Neuronal stem cell (in vitro differentiated cells): ENCODE data around the gene ZNF841.

Source experiments
- DNase-seq: peaks from one replicate; pipeline ENCODE4 v3.0.0-alpha.2; 2013; ENCODE audit warnings: low spot score
- H2AFZ ChIP-seq: one replicate; pipeline ENCODE4 v1.6.1; 2013; ENCODE audit warnings: mild to moderate bottlenecking, low read length, inconsistent platforms
- H2AK5ac ChIP-seq: 2 replicates; pipeline ENCODE4 v1.6.1; 2013; ENCODE audit warnings: low read depth, mild to moderate bottlenecking, inconsistent platforms, low read length, moderate library complexity, mixed read lengths
- H2BK120ac ChIP-seq: 2 replicates; pipeline ENCODE4 v1.6.1; 2013; ENCODE audit warnings: low read depth, mild to moderate bottlenecking, inconsistent platforms, low read length, moderate library complexity, mixed read lengths
- H2BK12ac ChIP-seq: one replicate; pipeline ENCODE4 v1.6.1; 2013; ENCODE audit warnings: low read length, inconsistent platforms
- H2BK15ac ChIP-seq: 2 replicates; pipeline ENCODE4 v1.6.1; 2013; ENCODE audit warnings: mild to moderate bottlenecking, low read length, inconsistent platforms, mixed read lengths
- H2BK5ac ChIP-seq: one replicate; pipeline ENCODE4 v1.6.1; 2013; ENCODE audit warnings: inconsistent platforms, mild to moderate bottlenecking, low read length, moderate library complexity
- H3K14ac ChIP-seq: one replicate; pipeline ENCODE4 v1.6.1; 2013; ENCODE audit warnings: low read length, inconsistent platforms
- H3K18ac ChIP-seq: 2 replicates; pipeline ENCODE4 v1.6.1; 2013; ENCODE audit warnings: low read length, inconsistent platforms
- H3K23ac ChIP-seq: 2 replicates; pipeline ENCODE4 v1.6.1; 2013; ENCODE audit warnings: low read depth, mild to moderate bottlenecking, mixed read lengths, low read length, inconsistent platforms; ENCODE audit not compliant: poor library complexity
- H3K27ac ChIP-seq: replicated peaks from 3 replicates; pipeline ENCODE4 v1.5.1; 2013; ENCODE audit warnings: low read length, inconsistent platforms
- H3K27me3 ChIP-seq, 3 experiments: 2 replicates each; pipeline ENCODE4 v1.6.1; 2013; ENCODE audit warnings: low read length in 3 of 3, mild to moderate bottlenecking in 2 of 3, inconsistent platforms in 1 of 3, low read depth in 1 of 3, mixed read lengths in 1 of 3, moderate library complexity in 1 of 3; ENCODE audit not compliant: control insufficient read depth in 3 of 3, insufficient read depth in 3 of 3
- H3K36me3 ChIP-seq, 2 donors: replicated peaks in 1 of 2; 2 replicates each; pipeline ENCODE4 v1.6.1; 2013; ENCODE audit warnings: low read length in 2 of 2; ENCODE audit not compliant: control insufficient read depth in 2 of 2, insufficient read depth in 2 of 2
- H3K4ac ChIP-seq: 2 replicates; pipeline ENCODE4 v1.6.1; 2013; ENCODE audit warnings: inconsistent platforms, mild to moderate bottlenecking, low read length, moderate library complexity
- H3K4me1 ChIP-seq, 2 donors: 1 replicate in 1 of 2; 2 replicates in 1 of 2; pipeline ENCODE4 v1.6.1; 2013; ENCODE audit warnings: low read length in 2 of 2, low read depth in 1 of 2; ENCODE audit not compliant: control insufficient read depth in 2 of 2, insufficient read depth in 1 of 2
- H3K4me2 ChIP-seq: one replicate; pipeline ENCODE4 v1.6.1; 2013; ENCODE audit warnings: mild to moderate bottlenecking, low read length, inconsistent platforms; ENCODE audit not compliant: insufficient read depth, poor library complexity, severe bottlenecking
- H3K4me3 ChIP-seq, 2 donors: 2 replicates each; pipeline ENCODE4 v1.5.1; 2013; ENCODE audit warnings: low read length in 2 of 2, mild to moderate bottlenecking in 2 of 2, inconsistent platforms in 1 of 2, moderate library complexity in 1 of 2
- H3K79me1 ChIP-seq: one replicate; pipeline ENCODE4 v1.6.1; 2013; ENCODE audit warnings: low read depth, mild to moderate bottlenecking, inconsistent platforms, low read length, moderate library complexity
- H3K9ac ChIP-seq: one replicate; pipeline ENCODE4 v1.6.1; 2013; ENCODE audit warnings: mild to moderate bottlenecking, low read depth, low read length, inconsistent platforms; ENCODE audit not compliant: poor library complexity
- H3K9me3 ChIP-seq, 2 donors: replicated peaks in 1 of 2; 2 replicates each; pipeline versions ENCODE3 to v1.6.1; 2013; ENCODE audit warnings: low read length in 2 of 2, mild to moderate bottlenecking in 2 of 2, inconsistent platforms in 1 of 2, low read depth in 1 of 2, mixed read lengths in 1 of 2, moderate library complexity in 1 of 2; ENCODE audit not compliant: control insufficient read depth in 2 of 2, insufficient read depth in 1 of 2
- H4K8ac ChIP-seq: one replicate; pipeline ENCODE4 v1.6.1; 2013; ENCODE audit warnings: low read depth, mild to moderate bottlenecking, inconsistent platforms, low read length, moderate library complexity
- H4K91ac ChIP-seq: one replicate; pipeline ENCODE4 v1.6.1; 2013; ENCODE audit warnings: low read length, low read depth, mild to moderate bottlenecking, inconsistent platforms; ENCODE audit not compliant: poor library complexity
- WGBS, 2 donors: extraction: QIAGEN DNeasy Blood & Tissue Kit; methylation state at CpG; one replicate each; pipeline ENCODE4 v1.1.7; 2013; ENCODE audit warnings: missing lambda C conversion rate in 2 of 2, mixed read lengths in 1 of 2; ENCODE audit not compliant: insufficient read length in 2 of 2, insufficient replicate concordance in 1 of 2; ENCODE audit errors: extremely low coverage in 2 of 2; 5-methylcytosine and 5-hydroxymethylcytosine counted together

The ZNF841 gene

DNA sequence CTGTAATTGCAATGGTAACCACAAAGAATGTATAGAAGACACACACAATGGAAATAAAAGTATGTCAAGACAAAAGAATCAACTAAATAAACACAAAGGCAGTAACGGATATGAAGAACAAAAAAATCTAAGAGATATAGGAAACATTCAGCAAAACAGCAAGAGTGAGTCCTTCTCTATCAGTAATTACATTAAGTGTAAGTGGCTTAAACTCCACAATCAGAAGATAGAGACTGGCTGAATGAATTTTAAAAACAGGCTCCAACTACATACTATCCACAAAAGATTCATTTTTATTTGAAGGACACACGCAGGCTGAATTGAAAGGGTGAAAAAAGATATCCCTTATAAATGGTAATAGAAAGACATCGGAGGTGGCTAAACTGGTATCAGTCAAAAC lies 24.7 kb upstream of the ZNF841 start:
- H2BK12ac ChIP-seq = no peak overlapping the region
- H3K9me3 ChIP-seq = peaks cover 44 to 99% of the 10 kb centered on the region in 2 donors
- H4K91ac ChIP-seq = no peak overlapping the region
- H3K9ac ChIP-seq = no peak overlapping the region
- H3K4me1 ChIP-seq = no peaks in the 10 kb centered on the region
- no peak overlapping the region for H3K14ac ChIP-seq
- H3K4me2 ChIP-seq = no peak overlapping the region
- no peak overlapping the region for H2BK15ac ChIP-seq
- no peak overlapping the region for H3K27ac ChIP-seq
- no peak overlapping the region for H2BK5ac ChIP-seq
- no peak overlapping the region for H2BK120ac ChIP-seq
- H3K18ac ChIP-seq = no peak overlapping the region
- H3K27me3 ChIP-seq = no peaks in the 10 kb centered on the region
- no peak overlapping the region for H2AK5ac ChIP-seq
- DNase-seq = no peak
- H3K36me3 ChIP-seq = peaks cover 40 to 99% of the 10 kb centered on the region in 2 donors
- H2AFZ ChIP-seq = no peak overlapping the region
- H3K23ac ChIP-seq = no peak overlapping the region
- H4K8ac ChIP-seq = no peak overlapping the region
- H3K79me1 ChIP-seq = peaks cover 3% of the 10 kb centered on the region
- WGBS, 2 donors = no CpG with 5 or more reads among the region's 3 CpGs
- H3K4me3 ChIP-seq = no peak overlapping the region
- no peak overlapping the region for H3K4ac ChIP-seq

DNA sequence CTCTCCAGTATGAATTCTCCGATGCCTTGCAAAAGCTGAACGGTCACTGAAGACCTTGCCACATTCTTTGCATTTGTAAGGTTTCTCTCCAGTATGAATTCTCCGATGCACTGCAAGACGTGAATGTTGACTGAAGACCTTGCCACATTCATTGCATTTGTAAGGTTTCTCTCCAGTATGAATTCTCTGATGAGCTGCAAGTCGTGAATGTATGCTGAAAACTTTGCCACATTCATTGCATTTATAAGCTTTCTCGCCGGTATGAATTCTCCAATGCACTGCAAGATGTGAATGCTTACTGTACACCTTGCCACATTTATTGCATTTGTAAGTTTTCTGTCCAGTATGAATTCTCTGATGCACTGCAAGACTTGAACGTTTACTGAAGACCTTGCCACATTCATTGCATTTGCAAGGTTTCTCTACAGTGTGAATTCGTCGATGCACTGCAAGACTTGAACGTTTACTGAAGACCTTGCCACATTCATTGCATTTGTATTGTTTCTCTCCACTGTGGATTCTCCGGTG lies 20.0 kb upstream of the ZNF841 start:
- no peak overlapping the region for H2BK5ac ChIP-seq
- H4K91ac ChIP-seq = no peak overlapping the region
- H3K4me3 ChIP-seq = no peak overlapping the region
- H3K4ac ChIP-seq = no peak overlapping the region
- no peak overlapping the region for H3K14ac ChIP-seq
- H2AK5ac ChIP-seq = no peak overlapping the region
- no peak for DNase-seq
- no peaks in the 10 kb centered on the region for H3K4me1 ChIP-seq
- H3K79me1 ChIP-seq = no peaks in the 10 kb centered on the region
- H3K18ac ChIP-seq = no peak overlapping the region
- no peak overlapping the region for H3K27ac ChIP-seq
- H2BK120ac ChIP-seq = no peak overlapping the region
- no CpG with 5 or more reads among the region's 12 CpGs for WGBS, 2 donors
- no peak overlapping the region for H3K4me2 ChIP-seq
- H3K9me3 ChIP-seq = peaks cover 60 to 99% of the 10 kb centered on the region in 2 donors
- no peak overlapping the region for H3K9ac ChIP-seq
- peaks cover 31 to 75% of the 10 kb centered on the region in 2 donors for H3K36me3 ChIP-seq
- no peak overlapping the region for H3K23ac ChIP-seq
- no peak overlapping the region for H2AFZ ChIP-seq
- no peak overlapping the region for H4K8ac ChIP-seq
- no peak overlapping the region for H2BK15ac ChIP-seq
- H2BK12ac ChIP-seq = no peak overlapping the region
- no peaks in the 10 kb centered on the region for H3K27me3 ChIP-seq

GRCh38 chr19:52114691-52115090 lies 19.1 kb upstream of the ZNF841 start:
- Histone ChIP-seq H2BK15ac (no peak overlapping the region), H3K4ac (no peak overlapping the region), H2AK5ac (no peak overlapping the region), H3K79me1 (no peaks in the 10 kb centered on the region), H3K9ac (no peak overlapping the region), H2BK5ac (no peak overlapping the region), H4K91ac (no peak overlapping the region), H3K4me3 (no peak overlapping the region), H3K14ac (no peak overlapping the region), H4K8ac (no peak overlapping the region), H2BK12ac (no peak overlapping the region), H2BK120ac (no peak overlapping the region), H3K23ac (no peak overlapping the region), H3K36me3 (peaks cover 31 to 66% of the 10 kb centered on the region in 2 donors), H2AFZ (no peak overlapping the region), H3K27ac (no peak overlapping the region), H3K9me3 (peaks cover 63 to 96% of the 10 kb centered on the region in 2 donors), H3K4me1 (no peaks in the 10 kb centered on the region), H3K27me3 (no peaks in the 10 kb centered on the region), H3K4me2 (no peak overlapping the region), H3K18ac (no peak overlapping the region)
- no CpG with 5 or more reads among the region's 5 CpGs for WGBS, 2 donors
- DNase-seq = no peak

DNA sequence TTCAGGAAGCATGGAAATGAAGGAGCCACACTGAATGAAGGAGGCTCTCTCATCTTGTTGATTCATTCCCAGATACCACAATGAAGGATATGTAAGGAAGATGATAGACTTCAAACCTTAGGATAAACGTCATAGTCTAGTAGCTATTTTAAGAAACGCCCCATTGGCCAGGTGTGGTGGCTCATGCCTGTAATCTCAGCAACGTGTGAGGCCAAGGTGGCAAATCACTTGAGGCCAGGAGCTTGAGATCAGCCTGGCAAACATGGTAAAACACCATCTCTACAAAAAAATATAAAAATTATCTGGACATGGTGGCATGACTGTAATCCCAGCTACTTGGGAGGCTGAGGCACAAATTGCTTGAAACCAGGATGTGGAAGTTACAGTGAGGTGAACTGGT lies 17.1 kb upstream of the ZNF841 start:
- Histone ChIP-seq H2BK12ac (no peak overlapping the region), H3K4ac (no peak overlapping the region), H3K27ac (no peak overlapping the region), H3K4me1 (no peaks in the 10 kb centered on the region), H4K91ac (no peak overlapping the region), H2AFZ (no peak overlapping the region), H3K9ac (no peak overlapping the region), H3K9me3 (peaks cover 52 to 82% of the 10 kb centered on the region in 2 donors), H3K4me3 (no peak overlapping the region), H3K27me3 (no peaks in the 10 kb centered on the region), H3K79me1 (no peaks in the 10 kb centered on the region), H3K23ac (no peak overlapping the region), H3K4me2 (no peak overlapping the region), H2BK120ac (no peak overlapping the region), H2AK5ac (no peak overlapping the region), H3K18ac (no peak overlapping the region), H2BK5ac (no peak overlapping the region), H3K14ac (no peak overlapping the region), H4K8ac (no peak overlapping the region), H2BK15ac (no peak overlapping the region), H3K36me3 (peaks cover 22 to 45% of the 10 kb centered on the region in 2 donors)
- no peak for DNase-seq
- WGBS, 2 donors = no CpG with 5 or more reads among the region's 3 CpGs
